Liver (tissue), 3 donors: ENCODE measurements around the gene ST6GALNAC5.

Experiments
- CTCF ChIP-seq: fragments of 150-350 bp; IDR thresholded peaks from 2 replicates; pipeline ENCODE4 v1.5.1; 2017; ENCODE audit warnings: improper control_type of control experiment, low read depth, low read length; ENCODE audit not compliant: missing input control
- JUND ChIP-seq, 2 donors: IDR thresholded peaks; 2 replicates each; pipeline ENCODE4 v1.6.1; 2016; ENCODE audit warnings: antibody characterized with exemption in 2 of 2
- MAX ChIP-seq: IDR thresholded peaks from 2 replicates; pipeline ENCODE4 v1.6.1; 2016; ENCODE audit warnings: antibody characterized with exemption
- TAF1 ChIP-seq: conservative IDR thresholded peaks from 2 replicates; pipeline ENCODE4 v1.6.1; 2016; ENCODE audit warnings: antibody characterized with exemption, mild to moderate bottlenecking
- TF ChIP-seq, protein P1 (sequence below): IDR thresholded peaks from 2 replicates; pipeline ENCODE4 v1.6.1; 2016; ENCODE audit warnings: antibody characterized with exemption
- donor health status: healthy.
- donor health status: healthy.

DNA sequence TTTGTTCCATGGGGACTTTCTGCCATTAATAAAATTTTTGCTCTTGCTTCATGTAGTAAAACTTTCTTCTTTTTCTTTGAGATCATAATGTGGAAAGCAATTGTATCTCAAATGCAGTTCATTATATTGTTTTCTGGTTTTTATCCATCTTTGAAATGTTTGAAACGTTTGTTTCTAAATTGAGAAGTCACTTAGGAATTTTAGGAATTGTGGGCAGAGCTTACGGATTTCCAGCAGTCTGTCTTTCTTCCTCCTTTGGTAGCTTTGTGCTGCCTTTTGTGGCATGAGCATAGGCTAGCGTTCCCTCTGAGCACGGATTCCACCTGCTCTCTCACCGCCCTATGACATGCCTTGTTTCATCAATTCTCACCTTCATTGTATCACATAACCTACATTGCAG is 2.9 kb upstream of the ST6GALNAC5 start:
- no peak for TF ChIP-seq CTCF
- TF ChIP-seq, protein P1, sequence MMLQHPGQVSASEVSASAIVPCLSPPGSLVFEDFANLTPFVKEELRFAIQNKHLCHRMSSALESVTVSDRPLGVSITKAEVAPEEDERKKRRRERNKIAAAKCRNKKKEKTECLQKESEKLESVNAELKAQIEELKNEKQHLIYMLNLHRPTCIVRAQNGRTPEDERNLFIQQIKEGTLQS, result no peak
- TF ChIP-seq MAX, result no peak
- no peak for TF ChIP-seq TAF1
- TF ChIP-seq JUND (IDR thresholded peaks at IDR 0.05), result no peak
